ENCODE data around the gene TMEM266. TPM values are rescaled to one million over a fixed set of nuclear protein-coding genes. Genes with fewer than 3 reads are reported as not detected.

TMEM266 gene
- total and polyA plus RNA-seq, 5 experiments from 2014 or later, result not detected

GRCh38 chr15:76056931-76057330 lies 2.9 kb upstream of the TMEM266 start:
- DNase-seq (no peak), ATAC-seq (peak in 1 of 2 donors; percentile 39)
- peaks cover 29 to 53% (median 43%) of the 10 kb centered on the region in 5 donors for H3K27me3 Mint-ChIP-seq
- peak overlapping the region in 2 of 10 donors; percentile 34 to 55 for H3K4me3 Mint-ChIP-seq
- peak overlapping the region in 1 of 10 donors; percentile 27 for H3K27ac Mint-ChIP-seq
- no peaks in the 10 kb centered on the region for H3K36me3 Mint-ChIP-seq
- peaks cover 7 to 29% (median 16%) of the 10 kb centered on the region in 4 donors for H3K4me1 Mint-ChIP-seq
- POLR2A ChIA-PET, result no interaction called here
- no peaks in the 10 kb centered on the region for H3K9me3 Mint-ChIP-seq

DNA sequence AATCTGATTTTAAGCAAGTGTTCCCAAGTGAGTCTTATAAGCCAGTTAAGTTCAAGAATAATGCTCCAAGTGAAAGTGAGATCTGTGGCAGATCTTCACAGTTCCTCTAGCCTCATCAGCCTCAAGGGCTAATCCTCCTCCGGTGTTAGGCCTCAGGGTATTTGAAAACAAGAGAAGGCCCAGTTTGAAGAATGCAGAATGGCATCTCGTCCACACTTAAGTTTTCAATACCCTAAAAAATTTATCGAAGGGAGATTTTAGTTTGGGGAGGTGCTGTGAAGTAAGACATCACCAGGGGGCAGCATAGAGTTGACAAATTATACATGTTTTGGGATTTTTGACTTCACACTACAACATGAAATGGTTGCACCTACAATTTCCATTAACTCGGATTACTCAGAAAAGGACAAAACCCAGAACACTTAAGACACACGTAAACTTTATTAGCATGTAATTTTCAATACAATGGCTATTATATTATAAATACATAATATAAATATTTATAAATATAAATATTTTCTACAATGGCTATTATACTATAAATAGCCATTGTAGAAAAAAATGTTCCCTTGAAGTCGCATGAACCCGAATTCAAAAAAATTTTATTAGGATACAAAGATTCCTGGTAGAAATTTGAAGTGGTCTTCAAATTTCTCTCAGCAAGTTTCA lies 2.3 kb upstream of the TMEM266 start:
- Mint-ChIP-seq H3K4me3 (peak overlapping the region in 5 of 10 donors; percentile 26 to 55 (median 31)), H3K9me3 (no peaks in the 10 kb centered on the region), H3K36me3 (no peaks in the 10 kb centered on the region), H3K27me3 (peaks cover 32 to 57% (median 44%) of the 10 kb centered on the region in 5 donors), H3K4me1 (peaks cover 7 to 29% (median 16%) of the 10 kb centered on the region in 4 donors), H3K27ac (peak overlapping the region in 1 of 10 donors; percentile 27)
- POLR2A ChIA-PET, result no interaction called here
- DNase-seq, result peak in 6 of 10 donors; percentile 14 to 52 (median 34)
- ATAC-seq, result no peak

- Mint-ChIP-seq H3K27ac (peak overlapping the region in 1 of 10 donors; percentile 43), H3K4me1 (peaks cover 7 to 29% (median 16%) of the 10 kb centered on the region in 4 donors), H3K27me3 (peaks cover 41 to 70% (median 53%) of the 10 kb centered on the region in 5 donors), H3K9me3 (no peaks in the 10 kb centered on the region), H3K4me3 (peak overlapping the region; percentile 71 to 88 (median 84)), H3K36me3 (no peaks in the 10 kb centered on the region)
- no peak for DNase-seq
- POLR2A ChIA-PET, result no interaction called here
- peak; percentile 12 to 40 for ATAC-seq
Observed at GRCh38 chr15:76058714-76059319, 968 bp upstream of the TMEM266 start.

GRCh38 chr15:76060118-76060989 lies 569 bp downstream of the TMEM266 start:
- Mint-ChIP-seq H3K36me3 (no peaks in the 10 kb centered on the region), H3K27ac (peak overlapping the region in 1 of 10 donors; percentile 76), H3K9me3 (no peaks in the 10 kb centered on the region), H3K27me3 (peaks cover 43 to 86% (median 59%) of the 10 kb centered on the region in 5 donors), H3K4me1 (peaks cover 11 to 35% (median 21%) of the 10 kb centered on the region in 4 donors), H3K4me3 (peak overlapping the region; percentile 60 to 89 (median 76))
- POLR2A ChIA-PET, result no interaction called here
- peak; percentile 36 to 67 for ATAC-seq
- peak in 2 of 10 donors; percentile 19 to 21 for DNase-seq

GRCh38 chr15:76061700-76062099 lies 1.9 kb downstream of the TMEM266 start:
- no peak for DNase-seq
- ATAC-seq, result no peak
- Mint-ChIP-seq H3K9me3 (no peaks in the 10 kb centered on the region), H3K27me3 (peaks cover 44 to 86% (median 60%) of the 10 kb centered on the region in 5 donors), H3K4me3 (peak overlapping the region in 1 of 10 donors; percentile 30), H3K36me3 (no peaks in the 10 kb centered on the region), H3K27ac (no peak overlapping the region), H3K4me1 (peaks cover 15 to 38% (median 27%) of the 10 kb centered on the region in 4 donors)
- POLR2A ChIA-PET, result no interaction called here

DNA sequence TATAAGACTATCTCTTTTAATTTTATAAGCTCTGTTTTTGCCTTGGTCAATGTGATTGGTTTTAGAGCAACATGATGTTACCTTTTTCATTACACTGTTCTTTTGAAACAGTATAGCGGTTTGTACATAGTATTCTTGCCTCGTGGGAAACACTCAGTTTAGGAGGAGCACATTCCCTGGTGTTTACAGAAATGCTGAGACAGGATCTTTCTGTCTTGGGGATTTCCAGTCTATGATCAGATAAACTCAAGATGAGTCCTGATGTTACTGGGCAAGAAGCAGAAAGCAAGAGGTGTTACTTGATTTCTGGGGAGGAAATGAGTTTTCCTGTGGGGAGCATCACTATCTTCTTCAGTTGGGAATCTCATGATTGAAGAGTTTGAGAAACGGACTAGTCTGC lies 2.5 kb downstream of the TMEM266 start:
- H3K4me3 Mint-ChIP-seq, result no peak overlapping the region
- no peak for ATAC-seq
- no peaks in the 10 kb centered on the region for H3K9me3 Mint-ChIP-seq
- H3K27me3 Mint-ChIP-seq, result peaks cover 43 to 80% (median 56%) of the 10 kb centered on the region in 5 donors
- no peak for DNase-seq
- no peak overlapping the region for H3K27ac Mint-ChIP-seq
- peaks cover 13 to 32% (median 22%) of the 10 kb centered on the region in 4 donors for H3K4me1 Mint-ChIP-seq
- POLR2A ChIA-PET, result no interaction called here
- H3K36me3 Mint-ChIP-seq, result no peaks in the 10 kb centered on the region

DNA sequence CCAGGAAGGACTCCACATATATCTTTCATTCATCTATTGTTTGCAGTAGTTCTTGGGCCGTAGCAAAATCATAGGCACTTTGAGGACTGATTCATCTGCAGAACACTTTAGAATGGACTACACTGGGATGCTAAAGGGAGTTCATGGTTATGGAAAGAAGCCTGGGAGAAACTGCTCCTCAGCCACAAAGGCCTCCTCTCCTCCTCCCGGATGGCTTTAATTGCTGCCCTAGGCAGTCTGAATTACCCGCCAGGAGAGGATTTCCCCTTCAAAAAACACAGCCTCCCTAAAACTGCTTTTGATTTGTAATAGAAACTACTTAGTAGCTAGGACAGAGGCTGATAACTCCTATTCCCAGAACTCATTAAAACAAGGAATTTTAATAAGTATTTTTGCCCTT lies 4.6 kb downstream of the TMEM266 start:
- ATAC-seq, result no peak
- Mint-ChIP-seq H3K9me3 (no peaks in the 10 kb centered on the region), H3K36me3 (no peaks in the 10 kb centered on the region), H3K27ac (no peak overlapping the region), H3K4me3 (no peak overlapping the region), H3K4me1 (peaks cover 7 to 15% (median 14%) of the 10 kb centered on the region in 4 donors), H3K27me3 (peaks cover 33 to 73% (median 44%) of the 10 kb centered on the region in 5 donors)
- POLR2A ChIA-PET, result no interaction called here
- no peak for DNase-seq

- POLR2A ChIA-PET, result no interaction called here
- peak in 4 of 10 donors; percentile 24 to 35 (median 28) for DNase-seq
- no peaks in the 10 kb centered on the region for H3K36me3 Mint-ChIP-seq
- H3K4me3 Mint-ChIP-seq, result peak overlapping the region in 1 of 10 donors; percentile 14
- peak overlapping the region in 1 of 10 donors; percentile 48 for H3K27ac Mint-ChIP-seq
- H3K27me3 Mint-ChIP-seq, result peaks cover 30 to 72% (median 43%) of the 10 kb centered on the region in 5 donors
- no peaks in the 10 kb centered on the region for H3K9me3 Mint-ChIP-seq
- peaks cover 7 to 14% (median 12%) of the 10 kb centered on the region in 4 donors for H3K4me1 Mint-ChIP-seq
- ATAC-seq, result peak; percentile 59 to 96
Observed at GRCh38 chr15:76065245-76065644, 5.5 kb downstream of the TMEM266 start.

DNA sequence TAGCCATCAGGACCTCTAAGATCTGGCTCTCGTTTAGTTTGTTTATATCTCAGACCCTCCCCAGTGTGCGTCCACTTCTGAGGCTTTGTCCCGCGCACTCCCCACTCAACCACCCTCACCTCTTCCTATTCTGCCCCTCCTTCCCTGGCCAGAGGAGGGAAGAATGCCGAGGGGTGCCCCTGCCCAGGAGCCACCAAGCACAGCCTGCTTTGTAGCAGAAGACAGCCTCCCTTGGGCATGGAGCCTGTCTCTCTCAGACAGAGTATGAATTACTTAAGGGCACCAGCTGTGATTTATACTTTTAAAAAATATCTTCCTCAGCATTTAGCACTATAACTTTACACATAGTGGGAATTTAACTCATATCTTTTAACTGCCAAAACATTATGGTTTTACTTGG lies 6.0 kb downstream of the TMEM266 start:
- peaks cover 7 to 14% (median 11%) of the 10 kb centered on the region in 4 donors for H3K4me1 Mint-ChIP-seq
- H3K27me3 Mint-ChIP-seq, result peaks cover 28 to 66% (median 37%) of the 10 kb centered on the region in 5 donors
- ATAC-seq, result no peak
- H3K9me3 Mint-ChIP-seq, result no peaks in the 10 kb centered on the region
- no peaks in the 10 kb centered on the region for H3K36me3 Mint-ChIP-seq
- POLR2A ChIA-PET, result no interaction called here
- DNase-seq, result no peak
- H3K27ac Mint-ChIP-seq, result no peak overlapping the region
- H3K4me3 Mint-ChIP-seq, result no peak overlapping the region

DNA sequence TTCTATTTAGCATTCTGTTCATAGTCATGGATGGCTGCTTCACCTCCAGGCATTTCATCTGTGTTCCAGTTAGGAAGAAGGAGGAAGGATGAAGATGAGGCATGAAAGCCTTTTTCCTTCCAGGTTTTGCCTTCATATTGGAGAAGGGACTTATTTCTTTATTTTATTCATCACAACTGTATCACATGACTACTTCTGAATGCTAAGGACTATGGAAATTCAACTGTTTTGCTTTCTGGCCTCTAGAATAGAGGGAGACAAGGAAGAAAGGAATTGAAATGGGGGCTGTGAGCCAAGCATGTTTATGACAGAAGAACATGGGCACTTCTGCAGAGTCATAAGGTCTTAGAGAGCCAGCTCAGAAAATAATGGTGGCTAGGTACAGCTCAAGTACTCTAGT lies 10.4 kb downstream of the TMEM266 start:
- POLR2A ChIA-PET, result no interaction called here
- Mint-ChIP-seq H3K36me3 (no peaks in the 10 kb centered on the region), H3K9me3 (no peaks in the 10 kb centered on the region), H3K4me3 (no peak overlapping the region), H3K27me3 (peaks cover 7 to 22% (median 12%) of the 10 kb centered on the region in 5 donors), H3K4me1 (peaks cover 6 to 9% (median 7%) of the 10 kb centered on the region in 4 donors), H3K27ac (no peak overlapping the region)
- no peak for ATAC-seq
- no peak for DNase-seq

DNA sequence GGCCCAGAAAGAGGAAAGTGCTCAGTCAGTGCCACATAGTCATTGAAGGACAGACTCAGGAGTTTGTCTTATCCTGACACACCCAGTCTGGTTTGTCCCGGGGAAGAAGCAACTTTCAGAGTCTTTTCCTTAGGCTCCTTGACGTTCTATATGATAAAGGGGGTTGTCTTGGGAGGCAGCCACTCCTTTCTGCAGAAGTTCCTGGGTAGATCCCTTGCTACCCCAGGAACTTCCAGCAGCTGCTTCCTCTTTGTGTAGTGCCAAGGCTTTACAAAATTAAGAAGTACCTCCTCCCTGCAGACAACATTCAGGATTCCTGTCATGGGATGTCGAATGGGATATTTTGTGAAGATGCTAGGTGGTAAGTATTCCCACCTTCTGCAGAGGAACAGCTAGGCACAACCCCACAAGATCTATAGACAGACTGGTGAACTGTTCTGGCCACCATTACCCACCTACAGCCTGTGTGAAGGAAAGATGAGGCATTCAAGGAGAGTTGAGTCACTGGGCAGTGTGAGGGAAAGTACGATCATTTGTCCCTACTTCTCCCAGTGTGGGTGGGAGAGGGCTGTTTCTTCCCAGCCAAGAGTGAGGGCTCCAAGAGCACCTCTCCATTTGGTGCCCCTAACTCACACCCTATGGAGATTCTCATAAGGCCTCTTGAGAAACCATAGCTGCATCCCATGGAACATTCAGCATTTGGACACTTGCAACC lies 11.3 kb downstream of the TMEM266 start:
- Mint-ChIP-seq H3K4me1 (peaks cover 0 to under 1% (median 0%) of the 10 kb centered on the region in 4 donors), H3K4me3 (no peak overlapping the region), H3K9me3 (no peaks in the 10 kb centered on the region), H3K36me3 (no peaks in the 10 kb centered on the region), H3K27ac (peak overlapping the region in 1 of 10 donors; percentile 57), H3K27me3 (peaks cover 5 to 14% (median 7%) of the 10 kb centered on the region in 5 donors)
- DNase-seq (no peak), ATAC-seq (no peak)
- POLR2A ChIA-PET, result no interaction called here

- POLR2A ChIA-PET, result no interaction called here
- no peak overlapping the region for H3K4me3 Mint-ChIP-seq
- DNase-seq, result no peak
- H3K9me3 Mint-ChIP-seq, result no peaks in the 10 kb centered on the region
- H3K27me3 Mint-ChIP-seq, result peaks cover 5 to 12% (median 7%) of the 10 kb centered on the region in 5 donors
- H3K36me3 Mint-ChIP-seq, result no peaks in the 10 kb centered on the region
- H3K4me1 Mint-ChIP-seq, result no peaks in the 10 kb centered on the region
- H3K27ac Mint-ChIP-seq, result no peak overlapping the region
- ATAC-seq, result no peak
Observed at GRCh38 chr15:76071806-76072205, 12.0 kb downstream of the TMEM266 start.
